NB4 (cell line): ENCODE results near the gene GALNT10.

Experiments
- CTCF ChIP-seq: IDR thresholded peaks from one replicate; pipeline ENCODE4 v1.5.1; 2012; ENCODE audit warnings: low read depth, low read length
- MYC ChIP-seq: IDR thresholded peaks from 2 replicates; pipeline ENCODE4 v1.6.1; 2011; ENCODE audit warnings: low read depth, low read length
- POLR2A ChIP-seq: IDR thresholded peaks from 2 replicates; pipeline ENCODE4 v1.6.1; 2011; ENCODE audit warnings: mild to moderate bottlenecking; ENCODE audit not compliant: insufficient read length; ENCODE audit errors: extremely low read depth

DNA sequence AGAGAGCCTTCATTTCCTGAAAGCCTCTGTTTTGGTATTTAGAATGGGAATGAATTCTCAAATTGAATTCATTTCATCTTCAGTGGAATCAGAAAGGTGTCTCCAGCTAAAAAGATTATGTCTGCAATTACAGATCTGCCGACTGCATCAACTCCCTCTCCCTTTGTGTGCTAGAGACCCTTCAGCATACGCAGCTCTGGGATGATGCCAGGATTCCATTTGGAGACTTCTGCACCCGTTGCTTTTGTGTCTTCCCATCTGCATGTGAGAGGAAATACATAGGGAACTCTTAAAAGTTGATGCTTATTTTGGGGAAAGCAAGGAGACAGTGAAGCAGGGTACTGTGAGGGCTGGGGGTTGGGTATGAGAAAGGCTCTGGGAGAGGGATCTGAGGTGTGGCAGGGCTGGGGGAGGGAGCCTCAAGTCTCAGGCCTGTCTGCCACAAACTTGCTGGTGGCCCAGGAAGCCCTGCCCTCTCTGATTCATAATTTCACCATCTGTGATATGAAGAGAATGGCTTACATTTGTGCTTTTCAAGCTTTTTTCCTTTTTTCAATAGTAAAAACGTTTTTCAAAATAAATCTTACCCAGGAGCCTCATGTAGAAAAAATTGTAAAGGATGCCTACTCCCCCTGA is 165.6 kb downstream of the GALNT10 start:
- TF ChIP-seq CTCF (no peak), POLR2A (no peak), MYC (no peak)
